ENCODE results near the gene KAZN. TPM values are rescaled to one million over a fixed set of nuclear protein-coding genes. Genes with fewer than 3 reads are reported as not detected.

The KAZN gene
- total RNA-seq, 1 donor from 2014 or later = 9.4 TPM

- Histone ChIP-seq H4K20me1 (ENCODE audit: insufficient read depth, low read length) (no peaks in the 10 kb centered on the region), H3K27me3 (ENCODE audit: insufficient read depth, low read length) (peaks cover 2% of the 10 kb centered on the region), H3K9ac (ENCODE audit: low read length) (no peak overlapping the region), H3K4me3 (ENCODE audit: insufficient read depth, low read depth, low read length) (no peak overlapping the region), H3K9me3 (ENCODE audit: insufficient read depth, low read depth, low read length) (no peaks in the 10 kb centered on the region), H3K4me2 (ENCODE audit: low read length) (no peak overlapping the region), H3K27ac (ENCODE audit: low read depth, low read length) (no peak overlapping the region), H2AFZ (ENCODE audit: low read depth, low read length) (no peak overlapping the region), H3K4me1 (ENCODE audit: insufficient read depth, low read length) (no peaks in the 10 kb centered on the region), H3K36me3 (ENCODE audit: insufficient read depth, low read length) (no peaks in the 10 kb centered on the region), H3K79me2 (ENCODE audit: insufficient read depth, low read length) (no peaks in the 10 kb centered on the region)
- Mint-ChIP-seq H3K4me1 (ENCODE audit: low read depth, unreplicated experiment) (peaks cover 3% of the 10 kb centered on the region), H3K4me3 (ENCODE audit: unreplicated experiment) (no peak overlapping the region), H3K9me3 (ENCODE audit: unreplicated experiment) (peaks cover 2% of the 10 kb centered on the region), H3K36me3 (ENCODE audit: low read depth, unreplicated experiment) (no peaks in the 10 kb centered on the region), H3K27me3 (ENCODE audit: low read depth, unreplicated experiment) (peaks cover 16% of the 10 kb centered on the region), H3K27ac (ENCODE audit: unreplicated experiment) (no peak overlapping the region)
- DNase-seq (ENCODE audit: low read depth) (no peak), FAIRE-seq (no peak)
- TF ChIP-seq EZH2 (IDR thresholded peaks at IDR 0.05; ENCODE audit: insufficient read depth, low read length) = no peak
- TF ChIP-seq, protein P1, sequence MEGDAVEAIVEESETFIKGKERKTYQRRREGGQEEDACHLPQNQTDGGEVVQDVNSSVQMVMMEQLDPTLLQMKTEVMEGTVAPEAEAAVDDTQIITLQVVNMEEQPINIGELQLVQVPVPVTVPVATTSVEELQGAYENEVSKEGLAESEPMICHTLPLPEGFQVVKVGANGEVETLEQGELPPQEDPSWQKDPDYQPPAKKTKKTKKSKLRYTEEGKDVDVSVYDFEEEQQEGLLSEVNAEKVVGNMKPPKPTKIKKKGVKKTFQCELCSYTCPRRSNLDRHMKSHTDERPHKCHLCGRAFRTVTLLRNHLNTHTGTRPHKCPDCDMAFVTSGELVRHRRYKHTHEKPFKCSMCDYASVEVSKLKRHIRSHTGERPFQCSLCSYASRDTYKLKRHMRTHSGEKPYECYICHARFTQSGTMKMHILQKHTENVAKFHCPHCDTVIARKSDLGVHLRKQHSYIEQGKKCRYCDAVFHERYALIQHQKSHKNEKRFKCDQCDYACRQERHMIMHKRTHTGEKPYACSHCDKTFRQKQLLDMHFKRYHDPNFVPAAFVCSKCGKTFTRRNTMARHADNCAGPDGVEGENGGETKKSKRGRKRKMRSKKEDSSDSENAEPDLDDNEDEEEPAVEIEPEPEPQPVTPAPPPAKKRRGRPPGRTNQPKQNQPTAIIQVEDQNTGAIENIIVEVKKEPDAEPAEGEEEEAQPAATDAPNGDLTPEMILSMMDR (IDR thresholded peaks at IDR 0.05; ENCODE audit: insufficient read depth, low read depth, low read length) = no peak
These were observed 277.3 kb downstream of the KAZN start for GRCh38 chr1:14875524-14876509.

DNA sequence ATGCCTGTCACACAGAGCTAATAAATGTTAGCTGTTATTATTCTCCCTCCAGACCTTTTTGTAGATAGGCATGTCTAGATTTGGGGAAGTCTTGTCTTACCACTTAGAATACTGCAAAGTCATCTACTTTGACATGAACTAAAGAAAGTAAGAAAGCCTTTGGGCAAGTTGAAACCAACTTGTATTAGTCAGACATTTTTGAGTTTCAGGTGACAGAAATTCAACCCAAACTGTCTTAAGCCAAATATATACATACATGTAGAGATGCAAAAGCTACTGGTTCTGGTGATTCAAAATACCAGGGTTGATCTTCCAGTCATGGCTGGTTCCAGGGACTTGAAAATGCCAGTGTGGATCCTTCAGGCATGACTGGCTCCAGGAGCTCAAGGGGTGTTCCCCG is 278.3 kb downstream of the KAZN start:
- no peak overlapping the region for H3K9ac ChIP-seq (ENCODE audit: low read length)

More for the DNA sequence above, 278.3 kb downstream of the KAZN start:
- FAIRE-seq (no peak), DNase-seq (ENCODE audit: low read depth) (no peak)
- H3K9me3 Mint-ChIP-seq (ENCODE audit: unreplicated experiment) = peaks cover 5% of the 10 kb centered on the region
- Histone ChIP-seq H4K20me1 (ENCODE audit: insufficient read depth, low read length) (no peaks in the 10 kb centered on the region), H3K36me3 (ENCODE audit: insufficient read depth, low read length) (no peaks in the 10 kb centered on the region), H3K4me3 (ENCODE audit: insufficient read depth, low read depth, low read length) (no peak overlapping the region), H3K27me3 (ENCODE audit: insufficient read depth, low read length) (peaks cover 2% of the 10 kb centered on the region), H3K27ac (ENCODE audit: low read depth, low read length) (no peak overlapping the region), H3K4me1 (ENCODE audit: insufficient read depth, low read length) (no peaks in the 10 kb centered on the region), H3K79me2 (ENCODE audit: insufficient read depth, low read length) (no peaks in the 10 kb centered on the region), H3K4me2 (ENCODE audit: low read length) (no peak overlapping the region), H2AFZ (ENCODE audit: low read depth, low read length) (no peak overlapping the region), H3K9me3 (ENCODE audit: insufficient read depth, low read depth, low read length) (no peaks in the 10 kb centered on the region)
- H3K27me3 Mint-ChIP-seq (ENCODE audit: low read depth, unreplicated experiment) = peaks cover 13% of the 10 kb centered on the region
- H3K36me3 Mint-ChIP-seq (ENCODE audit: low read depth, unreplicated experiment) = no peaks in the 10 kb centered on the region
- H3K27ac Mint-ChIP-seq (ENCODE audit: unreplicated experiment) = no peak overlapping the region
- H3K4me1 Mint-ChIP-seq (ENCODE audit: low read depth, unreplicated experiment) = peaks cover 3% of the 10 kb centered on the region
- H3K4me3 Mint-ChIP-seq (ENCODE audit: unreplicated experiment) = no peak overlapping the region
- TF ChIP-seq, protein P1 (IDR thresholded peaks at IDR 0.05; ENCODE audit: insufficient read depth, low read depth, low read length) = no peak
- no peak for TF ChIP-seq EZH2 (IDR thresholded peaks at IDR 0.05; ENCODE audit: insufficient read depth, low read length)
